Hematopoietic multipotent progenitor cell treated with erythropoietin and hydrocortisone succinate and interleukin-3 and kit ligand, for 17 days (in vitro differentiated cells): Measurements from ENCODE around the gene LRP1B.

Source experiments
- DNase-seq: peaks from one replicate; pipeline ENCODE4 v3.0.0-alpha.2; 2015; ENCODE audit warnings: low spot score

The LRP1B gene

GRCh38 chr2:141579071-141579470 lies 551.7 kb downstream of the LRP1B start:
- DNase-seq = no peak

- no peak for DNase-seq
Measured at GRCh38 chr2:141570474-141571131, 560.2 kb downstream of the LRP1B start.

- DNase-seq = no peak
Measured at GRCh38 chr2:141569941-141570340, 560.9 kb downstream of the LRP1B start.

GRCh38 chr2:141565597-141565996 lies 565.2 kb downstream of the LRP1B start:
- DNase-seq = no peak

- DNase-seq = no peak
Measured at GRCh38 chr2:141560723-141561122, 570.1 kb downstream of the LRP1B start.

GRCh38 chr2:141557329-141558095 lies 573.3 kb downstream of the LRP1B start:
- DNase-seq = no peak

- no peak for DNase-seq
Measured at GRCh38 chr2:141555876-141556470, 574.8 kb downstream of the LRP1B start.

- DNase-seq = no peak
Measured at GRCh38 chr2:141554810-141555209, 576.0 kb downstream of the LRP1B start.

GRCh38 chr2:141534666-141535362 lies 596.0 kb downstream of the LRP1B start:
- no peak for DNase-seq

GRCh38 chr2:141529659-141530058 lies 601.2 kb downstream of the LRP1B start:
- no peak for DNase-seq

- no peak for DNase-seq
Measured at GRCh38 chr2:141528990-141529389, 601.8 kb downstream of the LRP1B start.

GRCh38 chr2:141526760-141527159 lies 604.1 kb downstream of the LRP1B start:
- no peak for DNase-seq

GRCh38 chr2:141524777-141525176 lies 606.0 kb downstream of the LRP1B start:
- DNase-seq = no peak

- DNase-seq = no peak
Measured at GRCh38 chr2:141523199-141523598, 607.6 kb downstream of the LRP1B start.

GRCh38 chr2:141522702-141523101 lies 608.1 kb downstream of the LRP1B start:
- DNase-seq = no peak

- no peak for DNase-seq
Measured at GRCh38 chr2:141522048-141522447, 608.8 kb downstream of the LRP1B start.

- no peak for DNase-seq
Measured at GRCh38 chr2:141519906-141520305, 610.9 kb downstream of the LRP1B start.

- no peak for DNase-seq
Measured at GRCh38 chr2:141517852-141518421, 612.9 kb downstream of the LRP1B start.

GRCh38 chr2:141517180-141517851 lies 613.5 kb downstream of the LRP1B start:
- DNase-seq = no peak

GRCh38 chr2:141515931-141516330 lies 614.9 kb downstream of the LRP1B start:
- DNase-seq = no peak

- no peak for DNase-seq
Measured at GRCh38 chr2:141513853-141514252, 617.0 kb downstream of the LRP1B start.
